Measurements from ENCODE around the gene ACP7. TPM values are rescaled to one million over a fixed set of nuclear protein-coding genes. Genes with fewer than 3 reads are reported as not detected.

Gene ACP7
- total and polyA plus RNA-seq, 2 of the 8 experiments (the other 6 are each of a cell fraction or from before 2014, with no cell fraction given), result 0.27 to 0.50 TPM

GRCh38 chr19:39139305-39139874 lies 55.2 kb downstream of the ACP7 start:
- Histone ChIP-seq H2BK20ac (ENCODE audit: low read length) (peak overlapping the region; percentile 16; the same call in 1 of the 2 replicates), H4K8ac (ENCODE audit: extremely low read depth, insufficient read depth, low read length) (no peak overlapping the region), H3K36me3 (ENCODE audit: control insufficient read depth in 2 of 4, insufficient read depth in 4 of 4, low read length in 3 of 4) (no peaks in the 10 kb centered on the region), H2BK120ac (replicated peaks; ENCODE audit: low read depth, low read length) (no peak overlapping the region), H3K79me1 (ENCODE audit: low read depth, low read length) (peaks cover 35% of the 10 kb centered on the region), H3K79me2 (ENCODE audit: control insufficient read depth in 1 of 2, insufficient read depth in 2 of 2, low read length in 2 of 2) (peaks cover 2 to 86% of the 10 kb centered on the region in 2 experiments; a peak in 3 of 4 replicates), H4K5ac (ENCODE audit: insufficient read length, low read depth, low read length) (no peak overlapping the region), H3K9ac (replicated peaks in 1 of 4; ENCODE audit: extremely low read depth in 1 of 4, low read depth in 3 of 4, low read length in 3 of 4) (no peak overlapping the region), H3K9me3 (ENCODE audit: insufficient read depth in 2 of 2, low read depth in 1 of 2, low read length in 1 of 2) (no peaks in the 10 kb centered on the region), H2BK15ac (ENCODE audit: low read length) (no peak overlapping the region; the same call in 1 of the 2 replicates), H3K27me3 (replicated peaks in 1 of 4; ENCODE audit: control insufficient read depth in 3 of 4, extremely low read depth in 1 of 4, insufficient read depth in 3 of 4, low read length in 3 of 4) (no peaks in the 10 kb centered on the region), H3K4me2 (ENCODE audit: insufficient read depth in 1 of 2, low read depth in 2 of 2, low read length in 2 of 2) (peak overlapping the region; percentile 49 to 68), H3K14ac (ENCODE audit: insufficient read length) (no peak overlapping the region), H3K4me3 (ENCODE audit: extremely low read depth in 1 of 4, insufficient read depth in 2 of 4, low read depth in 3 of 4, low read length in 4 of 4) (peak overlapping the region in 1 of 4 experiments; percentile 22; a peak in 1 of 8 replicates), H3K27ac (ENCODE audit: low read depth, low read length) (peak overlapping the region; percentile 14; the same call in 1 of the 2 replicates), H2AFZ (ENCODE audit: low read length) (no peak overlapping the region), H3K4ac (replicated peaks; ENCODE audit: insufficient read length, low read depth, low read length) (no peak overlapping the region), H4K91ac (replicated peaks; ENCODE audit: insufficient read length, low read length) (peak overlapping the region; percentile 57), H2BK12ac (ENCODE audit: low read depth, low read length) (0 out of 2 replicates have a peak overlapping the region, but pooled peaks have one; percentile 60), H2BK5ac (ENCODE audit: low read depth, low read length) (0 out of 2 replicates have a peak overlapping the region, but pooled peaks have one; percentile 88), H4K20me1 (replicated peaks in 1 of 2; ENCODE audit: control insufficient read depth in 1 of 2, insufficient read depth in 2 of 2, low read length in 2 of 2) (peaks cover 2 to 8% of the 10 kb centered on the region in 2 experiments), H3K23ac (ENCODE audit: insufficient read length) (no peak overlapping the region), H2AK5ac (ENCODE audit: low read depth, low read length) (no peak overlapping the region), H3K4me1 (replicated peaks in 1 of 4; ENCODE audit: control insufficient read depth in 3 of 4, insufficient read depth in 4 of 4, low read length in 3 of 4) (peaks cover 24 to 57% (median 41%) of the 10 kb centered on the region in 4 experiments), H3K18ac (ENCODE audit: extremely low read depth, low read length) (peak overlapping the region; percentile 87; the same call in 1 of the 2 replicates), H3K56ac (replicated peaks; ENCODE audit: insufficient read length, low read depth, low read length) (no peak overlapping the region), H3K23me2 (ENCODE audit: low read depth, low read length) (no peaks in the 10 kb centered on the region; the same call in 1 of the 2 replicates)
- WGBS, 2 experiments (ENCODE audit: extremely low coverage in 1 of 2, insufficient coverage in 1 of 2, insufficient read length in 1 of 2, insufficient replicate concordance in 2 of 2, low coverage in 1 of 2, low lambda C conversion rate in 2 of 2, missing lambda C conversion rate in 1 of 2), result 46% methylated on average over 8 of the region's 8 CpGs; no CpG with 5 or more reads in 1 of the 2 experiments
- ChIA-PET POLR2A (ENCODE audit: partially characterized antibody) (interaction anchor here (0.6 to 2.2 kb wide), 6 partner anchors 10 to 185 kb away, joined by 3 to 9 read pairs (median 4); partner anchors contain the start of gene PAK4), CTCF (ENCODE audit: partially characterized antibody) (interaction anchor here (1.2 to 2.7 kb wide), 6 partner anchors 13 to 42 kb away, joined by 3 to 8 read pairs (median 4); no protein-coding TSS in a partner anchor)
- no peak for DNase-seq (ENCODE audit: low read depth in 1 of 2, low spot score in 2 of 2)
- FAIRE-seq, result peak; percentile 45
- TF ChIP-seq FOSL1 (IDR thresholded peaks at IDR 0.05; ENCODE audit: insufficient read depth, low read depth, low read length), result no peak
- no peak for TF ChIP-seq RNF2 (IDR thresholded peaks at IDR 0.05; ENCODE audit: borderline replicate concordance, low read depth, low read length, missing control alignments, poor library complexity, severe bottlenecking)
- no peak for TF ChIP-seq CBX8 (IDR thresholded peaks at IDR 0.05; ENCODE audit: borderline replicate concordance, low read depth, low read length)
- no peak for TF ChIP-seq MAFK (IDR thresholded peaks at IDR 0.05; ENCODE audit: low read depth, low read length)
- no peak for TF ChIP-seq CTCF (IDR thresholded peaks at IDR 0.05; ENCODE audit: control extremely low read depth in 1 of 3, insufficient read depth in 1 of 3, low read depth in 1 of 3, low read length in 3 of 3)
- TF ChIP-seq SAP30 (IDR thresholded peaks at IDR 0.05; ENCODE audit: insufficient read depth, insufficient replicate concordance, low read length), result no peak
- peak; percentile 19 for TF ChIP-seq CTBP2 (IDR thresholded peaks at IDR 0.05; ENCODE audit: borderline replicate concordance, insufficient read depth, insufficient read length, low read length)
- TF ChIP-seq SUZ12 (IDR thresholded peaks at IDR 0.05; ENCODE audit: low read length), result no peak
